ENCODE results near the gene LRRK1.

The LRRK1 gene

GRCh38 chr15:101022306-101022705 is 103.1 kb downstream of the LRRK1 start:
- Histone ChIP-seq H2BK12ac (ENCODE audit: low read length in 2 of 2) (no peak overlapping the region), H2BK120ac (ENCODE audit: low read depth, low read length) (no peak overlapping the region), H3K27me3 (ENCODE audit: control insufficient read depth in 1 of 2, insufficient read depth in 1 of 2, low read length in 2 of 2) (peaks cover 0 to 3% of the 10 kb centered on the region in 2 experiments), H4K91ac (ENCODE audit: low read length) (no peak overlapping the region), H3K9ac (ENCODE audit: low read length) (no peak overlapping the region), H4K8ac (ENCODE audit: low read length) (no peak overlapping the region), H3K23ac (ENCODE audit: low read length in 2 of 2) (no peak overlapping the region), H3K79me1 (replicated peaks; ENCODE audit: low read length, poor library complexity, severe bottlenecking) (no peaks in the 10 kb centered on the region), H2AFZ (ENCODE audit: low read depth, low read length) (no peak overlapping the region), H3K4me1 (ENCODE audit: control insufficient read depth, insufficient read depth, low read depth, low read length) (no peaks in the 10 kb centered on the region), H2AK5ac (ENCODE audit: low read length, severe bottlenecking) (no peak overlapping the region), H3K4ac (ENCODE audit: low read depth in 1 of 2, low read length in 2 of 2) (no peak overlapping the region), H3K9me3 (ENCODE audit: control insufficient read depth, low read length) (no peaks in the 10 kb centered on the region), H2BK5ac (ENCODE audit: low read depth, low read length, poor library complexity, severe bottlenecking) (no peak overlapping the region), H3K14ac (ENCODE audit: low read length in 2 of 2) (no peak overlapping the region), H2BK15ac (ENCODE audit: low read depth, poor library complexity, severe bottlenecking) (no peak overlapping the region), H3K27ac (ENCODE audit: low read length, poor library complexity, severe bottlenecking) (no peak overlapping the region), H3K18ac (ENCODE audit: low read depth in 1 of 2, low read length in 2 of 2) (no peak overlapping the region), H3K36me3 (ENCODE audit: control insufficient read depth in 1 of 2, insufficient read depth in 2 of 2, low read depth in 1 of 2, low read length in 2 of 2) (peaks cover 2 to 64% of the 10 kb centered on the region in 2 experiments), H3K4me3 (ENCODE audit: insufficient read depth in 1 of 2, low read depth in 1 of 2, low read length in 2 of 2) (no peak overlapping the region), H3K4me2 (ENCODE audit: low read length, poor library complexity, severe bottlenecking) (no peak overlapping the region)
- 84% methylated on average over 11 of the region's 11 CpGs for WGBS
- DNase-seq: no peak

- no peaks in the 10 kb centered on the region for H3K79me1 ChIP-seq (replicated peaks; ENCODE audit: low read length, poor library complexity, severe bottlenecking)
- H3K4me1 ChIP-seq (ENCODE audit: control insufficient read depth, insufficient read depth, low read depth, low read length): no peaks in the 10 kb centered on the region
- H3K4me2 ChIP-seq (ENCODE audit: low read length, poor library complexity, severe bottlenecking): no peak overlapping the region
- H4K91ac ChIP-seq (ENCODE audit: low read length): no peak overlapping the region
- H3K27me3 ChIP-seq (ENCODE audit: control insufficient read depth in 1 of 2, insufficient read depth in 1 of 2, low read length in 2 of 2): peaks cover 0 to 3% of the 10 kb centered on the region in 2 experiments
- no peak overlapping the region for H3K9ac ChIP-seq (ENCODE audit: low read length)
- DNase-seq: no peak
- H4K8ac ChIP-seq (ENCODE audit: low read length): no peak overlapping the region
- no peak overlapping the region for H3K4ac ChIP-seq (ENCODE audit: low read depth in 1 of 2, low read length in 2 of 2)
- H2BK15ac ChIP-seq (ENCODE audit: low read depth, poor library complexity, severe bottlenecking): no peak overlapping the region
- no peak overlapping the region for H3K14ac ChIP-seq (ENCODE audit: low read length in 2 of 2)
- H2BK12ac ChIP-seq (ENCODE audit: low read length in 2 of 2): no peak overlapping the region
- H3K27ac ChIP-seq (ENCODE audit: low read length, poor library complexity, severe bottlenecking): no peak overlapping the region
- peaks cover 2 to 66% of the 10 kb centered on the region in 2 experiments for H3K36me3 ChIP-seq (ENCODE audit: control insufficient read depth in 1 of 2, insufficient read depth in 2 of 2, low read depth in 1 of 2, low read length in 2 of 2)
- H2BK120ac ChIP-seq (ENCODE audit: low read depth, low read length): no peak overlapping the region
- H2AK5ac ChIP-seq (ENCODE audit: low read length, severe bottlenecking): no peak overlapping the region
- WGBS: 91% methylated on average over 3 of the region's 3 CpGs
- H3K4me3 ChIP-seq (ENCODE audit: insufficient read depth in 1 of 2, low read depth in 1 of 2, low read length in 2 of 2): no peak overlapping the region
- H2BK5ac ChIP-seq (ENCODE audit: low read depth, low read length, poor library complexity, severe bottlenecking): no peak overlapping the region
- no peak overlapping the region for H2AFZ ChIP-seq (ENCODE audit: low read depth, low read length)
- no peak overlapping the region for H3K23ac ChIP-seq (ENCODE audit: low read length in 2 of 2)
- H3K18ac ChIP-seq (ENCODE audit: low read depth in 1 of 2, low read length in 2 of 2): no peak overlapping the region
- no peaks in the 10 kb centered on the region for H3K9me3 ChIP-seq (ENCODE audit: control insufficient read depth, low read length)
Observed at GRCh38 chr15:101022876-101023275, 103.7 kb downstream of the LRRK1 start.

GRCh38 chr15:101023501-101024072 is 104.4 kb downstream of the LRRK1 start:
- H3K79me1 ChIP-seq (replicated peaks; ENCODE audit: low read length, poor library complexity, severe bottlenecking): no peaks in the 10 kb centered on the region
- no peaks in the 10 kb centered on the region for H3K4me1 ChIP-seq (ENCODE audit: control insufficient read depth, insufficient read depth, low read depth, low read length)

GRCh38 chr15:101024073-101024695 is 105.0 kb downstream of the LRRK1 start:
- Histone ChIP-seq H2BK120ac (ENCODE audit: low read depth, low read length) (no peak overlapping the region), H4K8ac (ENCODE audit: low read length) (no peak overlapping the region), H3K18ac (ENCODE audit: low read depth in 1 of 2, low read length in 2 of 2) (no peak overlapping the region), H3K4me1 (ENCODE audit: control insufficient read depth, insufficient read depth, low read depth, low read length) (no peaks in the 10 kb centered on the region), H3K27ac (ENCODE audit: low read length, poor library complexity, severe bottlenecking) (no peak overlapping the region), H2AFZ (ENCODE audit: low read depth, low read length) (no peak overlapping the region), H3K23ac (ENCODE audit: low read length in 2 of 2) (no peak overlapping the region), H3K14ac (ENCODE audit: low read length in 2 of 2) (no peak overlapping the region), H3K79me1 (replicated peaks; ENCODE audit: low read length, poor library complexity, severe bottlenecking) (no peaks in the 10 kb centered on the region), H2AK5ac (ENCODE audit: low read length, severe bottlenecking) (no peak overlapping the region), H3K4me3 (ENCODE audit: insufficient read depth in 1 of 2, low read depth in 1 of 2, low read length in 2 of 2) (no peak overlapping the region), H2BK12ac (ENCODE audit: low read length in 2 of 2) (no peak overlapping the region), H2BK5ac (ENCODE audit: low read depth, low read length, poor library complexity, severe bottlenecking) (no peak overlapping the region), H4K91ac (ENCODE audit: low read length) (no peak overlapping the region), H3K27me3 (ENCODE audit: control insufficient read depth in 1 of 2, insufficient read depth in 1 of 2, low read length in 2 of 2) (peaks cover 0 to 3% of the 10 kb centered on the region in 2 experiments), H3K9me3 (ENCODE audit: control insufficient read depth, low read length) (no peaks in the 10 kb centered on the region), H3K4me2 (ENCODE audit: low read length, poor library complexity, severe bottlenecking) (no peak overlapping the region), H3K36me3 (ENCODE audit: control insufficient read depth in 1 of 2, insufficient read depth in 2 of 2, low read depth in 1 of 2, low read length in 2 of 2) (peaks cover 2 to 77% of the 10 kb centered on the region in 2 experiments), H3K4ac (ENCODE audit: low read depth in 1 of 2, low read length in 2 of 2) (no peak overlapping the region), H2BK15ac (ENCODE audit: low read depth, poor library complexity, severe bottlenecking) (no peak overlapping the region), H3K9ac (ENCODE audit: low read length) (peak overlapping the region; percentile 76)
- DNase-seq: peak; percentile 86
- WGBS: 84% methylated on average over 11 of the region's 11 CpGs

More at GRCh38 chr15:101023501-101024072, 104.4 kb downstream of the LRRK1 start:
- Histone ChIP-seq H4K91ac (ENCODE audit: low read length) (no peak overlapping the region), H3K9me3 (ENCODE audit: control insufficient read depth, low read length) (no peaks in the 10 kb centered on the region), H2BK15ac (ENCODE audit: low read depth, poor library complexity, severe bottlenecking) (no peak overlapping the region), H2BK5ac (ENCODE audit: low read depth, low read length, poor library complexity, severe bottlenecking) (no peak overlapping the region), H3K36me3 (ENCODE audit: control insufficient read depth in 1 of 2, insufficient read depth in 2 of 2, low read depth in 1 of 2, low read length in 2 of 2) (peaks cover 2 to 74% of the 10 kb centered on the region in 2 experiments), H2BK120ac (ENCODE audit: low read depth, low read length) (no peak overlapping the region), H2AFZ (ENCODE audit: low read depth, low read length) (no peak overlapping the region), H4K8ac (ENCODE audit: low read length) (no peak overlapping the region), H3K18ac (ENCODE audit: low read depth in 1 of 2, low read length in 2 of 2) (no peak overlapping the region), H3K4me2 (ENCODE audit: low read length, poor library complexity, severe bottlenecking) (no peak overlapping the region), H3K4me3 (ENCODE audit: insufficient read depth in 1 of 2, low read depth in 1 of 2, low read length in 2 of 2) (no peak overlapping the region), H2AK5ac (ENCODE audit: low read length, severe bottlenecking) (no peak overlapping the region), H2BK12ac (ENCODE audit: low read length in 2 of 2) (no peak overlapping the region), H3K14ac (ENCODE audit: low read length in 2 of 2) (no peak overlapping the region), H3K23ac (ENCODE audit: low read length in 2 of 2) (no peak overlapping the region), H3K27me3 (ENCODE audit: control insufficient read depth in 1 of 2, insufficient read depth in 1 of 2, low read length in 2 of 2) (peaks cover 0 to 3% of the 10 kb centered on the region in 2 experiments), H3K9ac (ENCODE audit: low read length) (peak overlapping the region; percentile 76), H3K27ac (ENCODE audit: low read length, poor library complexity, severe bottlenecking) (no peak overlapping the region), H3K4ac (ENCODE audit: low read depth in 1 of 2, low read length in 2 of 2) (no peak overlapping the region)
- WGBS: 83% methylated on average over 11 of the region's 11 CpGs
- DNase-seq: no peak
